Bronchial epithelial cell (primary cell): ENCODE measurements around the gene TEX35. TPM values are rescaled to one million over a fixed set of nuclear protein-coding genes. Genes with fewer than 3 reads are reported as not detected.
A peak's percentile ranks its signal among the peaks of the same experiment; 100 is the strongest.

ENCODE experiments used
- DNase-seq: peaks from one replicate; pipeline ENCODE4 v3.0.0-alpha.2; 2010; ENCODE audit warnings: low read depth
- FAIRE-seq: peaks from 2 replicates; lab custom pipeline; 2011; peaks lifted over from hg19 to GRCh38; lab: Jason Lieb, UNC
- H3K27me3 ChIP-seq: 2 replicates; pipeline ENCODE4 v1.5.1; 2011; ENCODE audit warnings: low read length; ENCODE audit not compliant: control insufficient read depth, insufficient read depth
- H3K36me3 ChIP-seq: 2 replicates; pipeline ENCODE4 v1.5.1; 2011; ENCODE audit warnings: low read length; ENCODE audit not compliant: control insufficient read depth, insufficient read depth
- H3K4me3 ChIP-seq: 2 replicates; pipeline ENCODE4 v1.5.1; 2011; ENCODE audit warnings: mild to moderate bottlenecking, low read depth, low read length, control low read depth
- CTCF ChIP-seq: IDR thresholded peaks from 2 replicates; pipeline ENCODE4 v1.5.1; 2011; ENCODE audit warnings: mild to moderate bottlenecking, moderate library complexity, low read length, control low read depth, inconsistent platforms; ENCODE audit not compliant: insufficient read depth, severe bottlenecking
- total RNA-seq: library from RNA; depleted of rRNA; stranded (reverse); fragments of >200 nt; gene quantifications from 2 replicates; pipeline ENCODE4 v1.2.1, GENCODE V29; 2014

Gene TEX35
- total RNA-seq, 1 donor from 2014 or later, result not detected

- DNase-seq (no peak), FAIRE-seq (no peak)
- no peak overlapping the region for H3K4me3 ChIP-seq
- no peaks in the 10 kb centered on the region for H3K36me3 ChIP-seq
- TF ChIP-seq CTCF, result no peak
- H3K27me3 ChIP-seq, result no peaks in the 10 kb centered on the region
Measured at GRCh38 chr1:178509414-178510007, 3.4 kb upstream of the TEX35 start.

DNA sequence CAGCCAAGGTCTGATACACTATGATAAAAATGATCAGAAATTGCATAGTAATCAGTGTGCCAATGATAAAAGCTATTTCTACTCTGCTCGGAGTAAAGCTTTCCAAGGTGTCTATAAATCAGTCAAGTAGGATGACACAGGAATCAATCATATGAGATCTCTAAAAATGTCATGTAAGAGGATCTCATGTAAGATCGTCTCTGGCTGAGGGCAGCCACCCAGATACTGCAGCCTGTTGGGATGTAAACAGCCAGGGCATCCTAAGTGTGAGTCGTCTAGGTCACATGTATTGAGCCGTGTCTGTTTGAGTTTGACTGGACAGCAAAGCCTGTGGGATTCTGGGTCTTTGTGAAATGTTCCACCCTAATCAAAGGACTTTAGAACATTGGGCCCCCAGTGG is 2.8 kb upstream of the TEX35 start:
- no peaks in the 10 kb centered on the region for H3K36me3 ChIP-seq
- TF ChIP-seq CTCF, result no peak
- DNase-seq, result no peak
- no peaks in the 10 kb centered on the region for H3K27me3 ChIP-seq
- no peak overlapping the region for H3K4me3 ChIP-seq
- FAIRE-seq, result no peak

DNA sequence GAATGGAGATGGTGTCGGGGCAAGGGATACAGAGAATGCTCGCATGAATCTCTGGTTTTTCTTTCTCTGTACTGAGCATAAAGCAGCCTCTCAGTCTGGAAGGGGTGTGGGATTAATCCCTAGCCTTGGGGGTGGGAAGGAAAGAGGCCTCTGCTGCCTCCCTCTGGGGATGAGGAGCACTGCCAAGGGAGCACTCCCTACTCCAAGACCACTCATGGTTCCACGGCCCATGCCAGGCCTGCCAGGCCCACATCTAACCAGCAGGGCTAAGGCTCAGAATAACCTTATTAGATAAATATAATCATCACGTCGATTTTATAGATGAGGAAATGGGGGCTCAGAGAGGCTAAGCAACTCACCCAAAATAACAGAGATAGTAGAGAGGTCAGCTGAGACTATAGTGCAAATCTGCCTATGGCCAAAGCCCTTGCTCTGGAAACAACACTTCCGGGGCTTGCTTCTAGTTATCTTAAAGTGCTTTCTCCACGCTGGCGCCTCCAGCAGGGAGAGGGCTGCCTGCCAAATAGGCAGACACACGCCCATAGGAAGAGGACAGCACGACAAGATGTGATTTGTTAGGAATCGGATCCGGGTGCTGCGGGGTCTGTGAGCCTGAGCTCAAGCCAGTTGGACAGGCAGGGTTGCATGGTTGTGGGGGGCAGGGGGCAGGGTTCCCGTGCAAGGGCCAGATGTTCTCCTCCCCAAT is 522 bp downstream of the TEX35 start:
- no peaks in the 10 kb centered on the region for H3K27me3 ChIP-seq
- H3K4me3 ChIP-seq, result no peak overlapping the region
- no peak for TF ChIP-seq CTCF
- FAIRE-seq (no peak), DNase-seq (peak; percentile 17)
- no peaks in the 10 kb centered on the region for H3K36me3 ChIP-seq

DNA sequence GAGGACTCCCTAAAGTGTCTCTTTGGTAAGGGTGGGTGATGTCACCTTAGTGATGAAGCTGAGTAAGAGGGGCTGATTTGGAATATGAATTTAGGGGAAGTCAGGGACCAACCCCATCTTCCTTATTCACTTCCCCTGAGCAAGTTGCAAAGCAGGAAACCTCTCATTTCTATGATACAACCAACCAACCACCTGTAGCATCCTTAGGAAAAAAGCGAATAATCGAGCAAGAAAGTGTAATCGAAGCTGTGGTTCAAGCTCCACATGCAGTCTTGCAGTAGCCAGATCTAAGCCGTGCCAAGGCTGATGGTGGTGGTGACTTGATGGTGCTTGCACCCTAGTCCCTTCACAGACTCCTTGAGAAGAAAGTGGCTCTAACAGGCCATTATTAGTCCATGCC is 3.2 kb downstream of the TEX35 start:
- no peak for FAIRE-seq

DNA sequence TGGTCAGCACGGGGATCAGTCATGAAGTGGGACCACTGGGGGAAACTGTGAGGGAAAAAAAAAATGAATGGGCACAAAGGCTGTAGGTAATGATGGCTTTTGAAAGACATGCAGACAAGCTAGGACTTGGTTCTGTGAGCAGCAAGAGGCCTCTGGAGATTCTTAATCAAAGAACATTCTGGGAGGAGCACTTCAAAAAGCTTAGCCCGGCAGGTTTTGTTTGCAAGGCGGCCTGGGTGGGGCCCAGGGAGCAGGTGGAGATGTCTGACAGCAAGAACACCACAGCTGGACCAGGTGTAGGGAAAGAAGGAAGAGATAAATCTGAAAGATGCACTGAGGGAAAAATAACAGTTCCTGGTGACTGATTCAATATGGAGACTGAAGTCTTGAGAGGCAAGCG is 6.0 kb downstream of the TEX35 start:
- H3K36me3 ChIP-seq, result no peaks in the 10 kb centered on the region
- TF ChIP-seq CTCF, result no peak
- DNase-seq (peak; percentile 59), FAIRE-seq (peak; percentile 13)
- no peaks in the 10 kb centered on the region for H3K27me3 ChIP-seq
- H3K4me3 ChIP-seq, result no peak overlapping the region

More for the DNA sequence above, 3.2 kb downstream of the TEX35 start:
- H3K4me3 ChIP-seq, result no peak overlapping the region
- TF ChIP-seq CTCF, result no peak
- DNase-seq, result no peak
- H3K27me3 ChIP-seq, result no peaks in the 10 kb centered on the region
- no peaks in the 10 kb centered on the region for H3K36me3 ChIP-seq
